Caki2 (cell line): Measurements from ENCODE around the gene COPG1. TPM values are rescaled to one million over a fixed set of nuclear protein-coding genes. Genes with fewer than 3 reads are reported as not detected.
"Not testable (repeated sequence)": the region's sequence is repeated elsewhere in the genome, so short reads cannot be mapped to it uniquely, and the experiment has no call there.

Experiments
- DNase-seq: peaks from one replicate; pipeline ENCODE4 v3.0.0-alpha.2; 2015; ENCODE audit warnings: low read depth
- in situ Hi-C: cut with HindIII; loops from 2 replicates; pipeline ENCODE4 v1.10.0; 2016; ENCODE audit warnings: low sequenced_read_pairs, low pct_unique_long_range_greater_than_20kb, mixed read lengths
- total RNA-seq: library from RNA; depleted of rRNA; stranded (reverse); fragments of >200 nt; shearing (Covaris generic); gene quantifications from 2 replicates; pipeline ENCODE4 v1.2.3, GENCODE V29; 2014; ENCODE audit warnings: low replicate concordance; rRNA removed

The COPG1 gene, protein sequence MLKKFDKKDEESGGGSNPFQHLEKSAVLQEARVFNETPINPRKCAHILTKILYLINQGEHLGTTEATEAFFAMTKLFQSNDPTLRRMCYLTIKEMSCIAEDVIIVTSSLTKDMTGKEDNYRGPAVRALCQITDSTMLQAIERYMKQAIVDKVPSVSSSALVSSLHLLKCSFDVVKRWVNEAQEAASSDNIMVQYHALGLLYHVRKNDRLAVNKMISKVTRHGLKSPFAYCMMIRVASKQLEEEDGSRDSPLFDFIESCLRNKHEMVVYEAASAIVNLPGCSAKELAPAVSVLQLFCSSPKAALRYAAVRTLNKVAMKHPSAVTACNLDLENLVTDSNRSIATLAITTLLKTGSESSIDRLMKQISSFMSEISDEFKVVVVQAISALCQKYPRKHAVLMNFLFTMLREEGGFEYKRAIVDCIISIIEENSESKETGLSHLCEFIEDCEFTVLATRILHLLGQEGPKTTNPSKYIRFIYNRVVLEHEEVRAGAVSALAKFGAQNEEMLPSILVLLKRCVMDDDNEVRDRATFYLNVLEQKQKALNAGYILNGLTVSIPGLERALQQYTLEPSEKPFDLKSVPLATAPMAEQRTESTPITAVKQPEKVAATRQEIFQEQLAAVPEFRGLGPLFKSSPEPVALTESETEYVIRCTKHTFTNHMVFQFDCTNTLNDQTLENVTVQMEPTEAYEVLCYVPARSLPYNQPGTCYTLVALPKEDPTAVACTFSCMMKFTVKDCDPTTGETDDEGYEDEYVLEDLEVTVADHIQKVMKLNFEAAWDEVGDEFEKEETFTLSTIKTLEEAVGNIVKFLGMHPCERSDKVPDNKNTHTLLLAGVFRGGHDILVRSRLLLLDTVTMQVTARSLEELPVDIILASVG
- total RNA-seq: 74.1 and 114 TPM in 2 replicates

DNA sequence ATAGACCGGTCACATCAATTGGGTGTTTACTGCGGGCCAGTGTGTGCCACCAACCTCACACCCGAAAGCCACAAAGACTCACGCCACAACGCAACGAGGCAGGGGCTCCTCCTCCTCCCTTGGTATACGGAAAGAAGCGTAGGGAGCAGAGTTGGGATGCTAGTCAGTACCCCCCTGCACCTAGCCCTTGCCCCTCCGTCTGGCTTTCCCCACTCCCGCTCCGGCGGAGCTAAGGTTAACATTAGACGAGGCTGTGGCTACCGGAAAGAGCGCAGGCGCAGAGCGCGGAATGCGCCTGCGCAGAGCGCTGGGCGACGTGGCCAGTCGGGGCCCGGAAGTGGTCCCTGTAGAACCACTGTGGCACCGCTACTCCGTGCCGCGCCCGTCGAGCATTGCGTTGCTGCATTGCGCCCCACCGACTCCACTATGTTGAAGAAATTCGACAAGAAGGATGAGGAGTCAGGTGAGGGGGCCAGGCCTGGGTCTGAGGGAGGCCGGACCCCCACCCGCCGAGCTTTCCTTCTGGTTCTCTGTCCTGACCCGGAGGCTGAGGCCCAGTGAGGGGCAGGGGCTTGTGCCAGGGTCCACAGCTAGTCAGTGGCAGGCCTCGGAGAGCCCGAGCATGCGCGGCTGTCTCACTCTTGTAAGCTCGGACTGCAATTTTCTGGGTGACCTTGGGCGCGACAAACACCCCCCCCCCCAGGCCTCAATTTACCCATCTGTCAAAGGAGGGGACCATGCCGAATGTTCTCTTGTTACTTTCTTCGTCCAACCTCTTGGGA is at the start of gene COPG1:
Gene COPG1 (plus strand): TSS at position 323 of the 782 bp plus-strand sequence. CDS start 104 bp downstream, at position 427.
- peak; percentile 79 for DNase-seq
- in situ Hi-C loops: no loop called here

DNA sequence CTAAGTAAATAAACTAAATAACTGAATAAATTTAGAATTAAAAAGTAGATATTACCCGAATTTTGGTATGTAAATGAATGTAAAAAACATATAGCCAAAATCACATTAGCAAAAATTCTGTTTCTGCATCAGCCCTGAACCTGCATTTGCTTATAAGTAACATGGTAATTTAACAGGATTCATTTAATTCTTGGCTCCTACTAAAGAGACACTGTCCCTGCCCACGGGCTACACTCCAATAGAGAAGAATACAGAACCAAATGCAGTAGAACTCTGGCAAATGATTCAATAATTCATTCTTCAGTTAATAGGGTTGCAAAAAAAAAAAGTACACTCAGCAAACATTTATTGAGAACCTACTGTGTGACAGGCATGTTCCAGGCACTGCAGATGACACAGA is 44.9 kb upstream of the COPG1 start:
- in situ Hi-C loops: no loop called here
- DNase-seq: no peak

DNA sequence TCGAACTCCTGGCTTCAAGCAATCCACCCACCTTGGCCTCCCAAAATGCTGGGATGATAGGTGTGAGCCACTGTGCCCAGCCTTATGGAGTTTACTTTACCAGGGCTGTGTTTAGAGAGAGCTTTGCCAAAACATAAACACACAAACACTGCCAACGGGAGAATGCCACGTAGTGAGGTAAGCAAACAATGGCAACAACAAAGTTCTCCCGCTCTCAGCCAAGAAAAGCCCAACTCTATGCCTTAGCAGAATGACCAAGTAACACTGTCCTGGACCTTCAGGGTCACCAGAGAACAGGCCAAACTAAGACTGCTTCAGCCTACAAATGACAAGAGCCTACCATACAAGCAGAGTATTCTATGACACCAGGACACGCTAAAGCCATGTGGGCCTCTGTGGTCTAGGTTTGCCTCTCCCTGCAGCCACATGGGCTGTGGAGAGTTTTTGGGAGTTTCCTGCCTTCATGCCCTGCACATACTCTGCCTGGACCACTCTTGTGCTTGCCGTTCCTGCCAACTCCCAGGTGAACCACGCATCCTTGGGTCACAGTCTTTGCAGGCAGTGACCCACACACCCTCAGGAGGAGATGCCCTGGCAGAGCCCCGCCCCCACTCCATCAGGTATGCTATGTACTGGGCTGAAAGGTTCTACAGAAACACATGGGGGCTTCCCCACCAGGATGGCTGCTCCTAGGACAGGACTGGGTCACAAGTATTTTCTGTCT is 44.1 kb upstream of the COPG1 start:
- in situ Hi-C loops: no loop called here
- no peak for DNase-seq

DNA sequence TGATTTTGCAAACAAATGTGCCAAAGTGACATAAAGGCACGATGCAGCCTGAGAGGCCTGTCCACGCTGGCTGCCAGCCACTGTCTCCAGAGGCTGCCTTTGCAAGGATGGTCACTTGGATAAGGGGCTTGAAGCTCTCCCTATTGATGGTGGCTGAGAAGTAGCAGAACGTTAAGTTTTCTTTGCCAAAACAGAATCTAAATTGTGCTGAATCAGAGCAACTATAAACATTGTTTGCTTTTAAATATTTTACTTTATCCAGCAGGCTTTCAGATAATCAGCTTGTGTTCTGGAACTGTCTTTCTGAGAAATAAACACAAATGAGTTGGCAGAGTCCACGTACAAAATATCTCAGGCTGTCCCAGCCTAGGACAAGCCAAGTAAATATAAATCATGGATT is 41.9 kb upstream of the COPG1 start:
- in situ Hi-C loops: no loop called here
- DNase-seq: no peak

DNA sequence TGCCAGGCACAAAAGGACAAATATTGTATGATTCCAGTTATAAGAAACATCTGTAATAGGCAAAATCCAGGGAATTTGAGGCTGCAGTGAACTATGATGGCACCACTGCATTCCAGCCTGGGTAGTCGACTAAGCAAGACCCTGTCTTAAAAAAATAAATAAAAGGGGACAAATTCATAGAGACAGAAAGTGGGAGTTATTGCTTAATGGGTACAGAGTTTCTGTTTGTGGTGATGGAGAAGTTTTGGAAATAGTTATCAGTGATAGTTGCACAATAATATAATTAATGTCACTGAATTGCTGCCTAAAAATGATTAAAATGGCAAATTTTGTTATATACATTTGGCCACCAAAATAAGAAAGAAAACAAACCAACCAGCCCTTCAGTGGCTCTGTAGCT is 38.1 kb upstream of the COPG1 start:
- DNase-seq: no peak
- in situ Hi-C loops: no loop called here

DNA sequence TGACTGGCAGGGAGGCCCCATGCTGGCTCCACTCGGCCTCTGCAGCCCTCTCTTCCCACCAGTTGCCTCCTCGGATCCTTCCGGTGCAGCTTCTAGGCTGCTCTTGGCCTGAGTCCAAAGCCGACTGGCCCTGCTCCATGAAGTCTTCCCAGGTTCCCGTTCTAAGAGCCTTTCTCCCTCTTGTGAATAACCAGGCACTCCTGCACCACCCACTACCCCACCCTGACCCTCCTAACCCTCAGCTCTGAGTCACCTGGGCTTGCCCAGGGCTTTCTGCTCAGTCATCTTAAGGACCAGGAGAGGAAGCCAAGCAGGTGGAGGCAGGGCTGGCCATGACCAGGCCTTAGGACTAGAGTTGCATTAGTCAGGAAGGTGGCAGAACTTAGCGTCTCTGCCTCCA is 37.6 kb upstream of the COPG1 start:
- DNase-seq: peak; percentile 98

DNA sequence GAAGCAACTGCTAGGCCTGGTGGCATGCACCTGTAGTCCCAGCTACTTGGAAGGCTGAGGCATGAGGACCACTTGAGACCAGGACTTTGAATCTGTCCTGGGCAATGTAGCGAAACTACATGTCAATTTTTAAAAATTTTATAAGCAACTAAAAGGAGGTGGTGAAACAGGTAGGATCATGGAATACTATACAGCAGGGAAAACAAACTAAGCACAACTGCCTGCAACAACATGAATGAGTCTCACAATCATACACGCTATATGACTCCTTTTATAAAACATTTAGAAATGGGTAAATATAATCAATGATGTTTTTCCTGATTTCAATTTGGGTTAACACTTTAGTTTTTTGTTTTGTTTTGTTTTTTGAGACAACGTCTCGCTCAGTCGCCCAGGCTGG is 36.2 kb upstream of the COPG1 start:
- no peak for DNase-seq
- in situ Hi-C loops: no loop called here

More for the DNA sequence above, 37.6 kb upstream of the COPG1 start:
- in situ Hi-C loops: no loop called here

DNA sequence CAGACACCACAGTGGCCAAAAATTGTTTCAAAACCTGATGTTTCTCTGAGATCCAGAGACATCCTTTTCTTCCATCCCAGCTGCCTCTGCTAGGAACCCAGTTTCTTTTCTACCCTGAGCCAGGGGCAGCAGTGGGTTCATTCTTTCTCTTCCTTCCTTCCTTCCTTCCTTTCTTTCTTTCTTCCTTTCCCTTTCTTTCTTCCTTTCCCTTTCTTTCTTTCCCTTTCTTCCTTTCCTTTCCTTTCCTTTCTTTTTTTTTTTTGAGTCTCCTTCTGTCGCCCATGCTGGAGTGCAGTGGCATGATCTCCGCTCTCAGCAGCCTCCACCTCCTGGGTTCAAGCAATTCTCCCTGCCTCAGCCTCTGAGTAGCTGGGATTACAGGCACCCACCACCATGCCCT is 30.7 kb upstream of the COPG1 start:
- in situ Hi-C loops: no loop called here
- no peak for DNase-seq

DNA sequence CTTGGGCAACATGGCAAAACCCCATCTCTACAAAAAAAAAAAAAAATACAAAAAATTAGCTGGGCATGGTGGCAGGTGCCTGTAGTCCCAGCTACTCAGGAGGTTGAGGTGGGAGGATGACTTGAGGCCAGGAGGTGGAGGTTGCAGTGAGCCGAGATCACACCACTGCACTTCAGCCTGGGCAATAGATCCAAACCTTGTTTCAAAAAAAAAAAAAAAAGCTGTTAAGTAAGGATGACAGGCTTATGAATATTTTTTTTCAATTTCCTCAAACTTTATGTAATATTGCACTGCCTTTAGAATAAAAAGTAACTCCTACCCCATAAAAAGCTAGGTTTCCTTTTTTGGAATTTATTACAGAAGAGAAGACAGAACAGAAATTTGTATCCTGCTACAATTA is 25.0 kb upstream of the COPG1 start:
- in situ Hi-C loops: not testable (repeated sequence)

DNA sequence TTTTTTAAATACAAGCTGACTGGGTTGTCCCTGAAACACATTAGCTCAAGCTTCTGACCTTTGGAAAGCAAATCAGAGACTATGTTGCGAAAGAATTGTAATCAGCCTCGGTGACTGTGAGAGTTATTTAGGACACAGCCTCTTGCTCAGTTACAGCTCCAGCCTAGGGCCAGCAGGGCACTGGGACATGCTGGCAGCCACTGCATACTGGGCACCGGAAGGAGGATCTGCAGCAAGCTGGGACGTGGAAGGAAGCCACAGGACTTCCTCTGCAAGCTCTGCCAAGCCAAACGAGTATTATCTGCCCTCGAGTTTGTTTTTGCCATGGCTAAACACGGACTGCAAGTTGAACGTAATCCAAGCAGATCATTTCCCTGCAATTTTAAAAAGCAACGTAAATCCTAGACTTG is 24.4 kb upstream of the COPG1 start:
- peak; percentile 73 for DNase-seq
- in situ Hi-C loops: no loop called here

More for the DNA sequence above, 25.0 kb upstream of the COPG1 start:
- not testable (repeated sequence) for DNase-seq

DNA sequence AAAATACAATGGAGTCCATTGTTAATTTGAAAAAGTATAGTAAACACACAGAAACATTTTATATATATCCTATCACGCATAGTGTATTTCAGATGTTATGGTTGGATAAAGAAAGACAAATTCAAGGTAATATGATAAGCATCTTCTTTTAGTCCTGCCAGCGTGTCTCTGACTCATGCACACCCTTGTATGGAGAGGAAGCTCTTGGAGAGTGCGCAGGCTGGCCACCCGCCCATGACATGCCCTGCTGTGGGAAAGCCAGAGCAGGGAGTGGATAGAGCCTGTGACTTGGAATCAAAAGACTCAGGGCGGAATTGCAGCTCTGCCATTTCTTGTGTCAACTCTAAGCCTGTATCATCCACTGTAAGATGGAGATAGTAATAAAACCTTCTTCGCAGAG is 23.0 kb upstream of the COPG1 start:
- peak; percentile 87 for DNase-seq
- in situ Hi-C loops: no loop called here

DNA sequence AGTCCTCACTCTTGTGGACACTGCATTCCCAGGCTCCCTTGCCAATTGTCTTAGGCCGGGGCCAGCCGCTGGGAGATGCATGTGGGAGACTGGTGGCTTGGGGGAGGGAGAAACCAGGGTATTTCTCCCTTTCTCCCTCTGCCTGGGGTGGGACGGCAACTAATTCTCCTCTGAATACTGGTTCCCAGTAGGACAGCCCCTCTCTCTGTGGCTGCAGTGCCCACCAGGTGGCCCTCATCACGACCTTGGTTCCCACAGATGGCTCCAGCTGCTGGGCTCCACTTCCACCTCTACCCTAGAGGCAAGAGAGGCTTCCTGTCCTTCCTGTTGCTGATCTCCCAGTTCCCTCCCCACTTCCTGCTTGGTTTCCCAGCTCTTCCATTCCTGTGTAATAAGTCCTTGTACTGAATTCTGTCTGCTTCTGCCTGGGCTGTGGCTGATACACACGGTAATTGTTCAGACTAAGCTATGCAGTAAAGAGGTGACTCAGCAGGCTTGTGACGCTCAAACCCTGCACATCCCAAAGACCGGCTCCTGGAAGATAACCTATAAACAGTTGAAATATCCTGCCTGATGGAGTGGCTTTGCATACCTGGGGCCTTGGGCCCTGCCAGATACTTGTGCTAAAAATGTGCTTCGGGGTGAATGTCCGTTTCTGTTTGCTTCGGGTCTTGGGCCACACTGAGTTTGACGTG is 20.4 kb upstream of the COPG1 start:
- DNase-seq: peak; percentile 52
- in situ Hi-C loops: no loop called here

DNA sequence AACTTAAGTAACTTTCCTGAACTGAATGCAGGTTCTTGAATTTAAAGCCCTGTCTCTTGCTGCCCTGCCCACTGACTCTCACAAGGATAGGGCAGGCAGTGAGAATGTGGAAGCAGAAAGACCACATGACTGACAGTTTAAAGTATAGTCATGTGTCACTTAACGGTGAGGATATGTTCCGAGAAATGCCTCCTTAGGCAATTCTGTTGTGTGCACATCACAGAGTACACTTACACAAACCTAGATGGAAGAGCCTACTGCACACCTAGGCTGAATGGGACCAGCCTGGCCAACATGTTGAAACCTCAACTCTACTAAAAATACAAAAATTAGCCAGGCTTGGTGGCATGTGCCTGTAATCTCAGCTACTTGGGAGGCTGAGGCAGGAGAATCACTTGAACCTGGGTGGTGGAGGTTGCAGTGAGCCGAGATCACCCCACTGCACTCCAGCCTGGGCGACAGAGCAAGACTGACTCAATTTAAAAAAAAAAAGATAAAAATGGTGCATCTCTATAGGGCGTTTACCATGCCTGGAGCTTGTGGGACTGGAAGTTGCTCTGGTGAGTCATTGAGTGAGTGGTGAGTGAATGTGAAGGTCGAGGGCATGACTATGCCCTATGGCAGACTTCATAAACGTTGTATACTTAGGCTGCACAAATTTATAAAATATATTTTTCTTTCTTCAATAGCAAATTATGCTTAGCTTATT is 18.9 kb upstream of the COPG1 start:
- peak; percentile 71 for DNase-seq

DNA sequence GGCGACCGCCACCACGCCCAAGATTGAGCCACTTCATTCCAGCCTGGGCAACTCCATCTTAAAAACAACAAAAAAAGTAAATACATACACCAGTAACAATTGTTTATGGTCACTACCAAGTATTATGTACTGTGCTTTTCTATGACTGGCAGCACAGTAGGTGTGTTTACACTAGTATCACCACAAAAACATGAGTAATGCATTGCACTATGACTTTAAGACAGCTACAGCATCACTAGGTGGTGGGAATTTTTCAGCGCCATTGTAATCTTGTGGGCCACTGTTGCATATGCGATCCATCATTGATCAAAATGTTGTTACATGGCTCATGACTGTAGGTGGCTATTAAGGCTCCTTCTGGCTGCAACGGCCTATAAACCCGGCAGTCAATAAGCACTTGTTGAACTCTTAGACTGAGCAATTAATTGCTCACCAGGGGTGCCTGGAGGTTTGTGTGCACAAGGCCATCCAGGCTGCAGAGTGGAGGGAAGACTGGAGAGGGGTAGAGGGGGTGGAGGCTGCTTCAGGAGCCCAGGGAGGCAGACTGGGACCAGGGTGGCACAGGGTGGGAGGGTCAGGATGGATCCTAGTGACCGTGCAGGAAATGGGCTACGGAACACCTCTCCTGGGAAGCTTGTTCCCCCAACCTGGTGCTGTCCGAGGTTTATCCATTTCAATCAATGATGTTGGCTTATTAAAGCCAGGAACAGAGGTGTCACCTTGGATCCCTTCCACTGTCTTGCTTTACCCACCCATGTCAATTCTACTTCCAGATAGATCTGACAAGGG is 17.9 kb upstream of the COPG1 start:
- peak; percentile 25 for DNase-seq
- in situ Hi-C loops: no loop called here

More for the DNA sequence above, 18.9 kb upstream of the COPG1 start:
- in situ Hi-C loops: no loop called here

DNA sequence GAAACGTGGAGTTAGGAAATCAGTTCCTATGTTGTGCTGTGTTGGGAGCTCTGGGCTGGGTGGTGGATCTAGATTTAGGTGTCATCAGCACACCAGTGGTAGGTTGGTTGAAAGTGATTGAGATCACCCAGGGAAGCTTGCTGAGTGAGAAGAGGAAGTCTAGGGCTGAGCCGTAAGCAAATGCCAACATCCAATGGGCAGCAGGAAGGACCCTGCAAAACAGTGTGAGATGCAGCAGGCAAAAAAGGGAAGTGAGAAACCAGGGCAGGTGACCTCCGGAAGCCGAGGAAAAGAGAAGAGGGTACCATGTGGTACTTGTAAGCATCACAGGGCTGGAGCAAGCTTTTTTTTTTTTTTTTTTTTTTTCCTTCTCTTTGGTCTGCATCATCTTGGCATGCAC is 15.9 kb upstream of the COPG1 start:
- in situ Hi-C loops: no loop called here

DNA sequence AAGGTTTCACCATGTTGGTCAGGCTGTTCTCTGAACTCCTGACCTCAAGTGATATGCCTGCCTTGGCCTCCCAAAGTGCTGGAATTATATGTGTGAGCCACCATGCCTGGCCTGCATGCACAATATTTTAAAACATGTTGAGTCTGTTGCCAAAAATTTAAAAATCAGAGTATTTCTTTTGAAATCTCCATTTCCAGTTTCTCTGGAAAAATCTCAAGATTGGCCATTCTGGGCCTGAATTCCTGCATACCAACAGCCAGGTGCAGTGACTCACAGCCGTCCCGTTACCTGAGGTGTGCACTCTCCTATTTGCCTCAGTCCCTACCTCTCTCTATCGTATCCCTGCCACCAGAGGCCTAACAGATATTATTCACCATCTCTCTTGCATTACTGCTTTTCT is 15.0 kb upstream of the COPG1 start:
- in situ Hi-C loops: no loop called here
- no peak for DNase-seq

More for the DNA sequence above, 15.9 kb upstream of the COPG1 start:
- no peak for DNase-seq
